Mesothelial cell of epicardium (in vitro differentiated cells): ENCODE results near the gene FOXD2. TPM values are rescaled to one million over a fixed set of nuclear protein-coding genes. Genes with fewer than 3 reads are reported as not detected.
A peak's percentile ranks its signal among the peaks of the same experiment; 100 is the strongest.

ENCODE experiments used
- DNase-seq, 2 experiments: peaks; one replicate each; pipeline ENCODE4 v3.0.0; 2021; ENCODE audit warnings: low spot score in 2 of 2; ENCODE audit not compliant: unreplicated experiment in 2 of 2
- H3K27ac Mint-ChIP-seq: 2 replicates; pipeline ENCODE4 v1.8.0; 2021; ENCODE audit warnings: mixed read lengths
- H3K27me3 Mint-ChIP-seq: 2 replicates; pipeline ENCODE4 v1.8.0; 2021; ENCODE audit warnings: low read depth, mixed read lengths
- H3K36me3 Mint-ChIP-seq: 2 replicates; pipeline ENCODE4 v1.8.0; 2021; ENCODE audit warnings: mixed read lengths
- H3K4me1 Mint-ChIP-seq: 2 replicates; pipeline ENCODE4 v1.8.0; 2021; ENCODE audit warnings: mixed read lengths
- H3K4me3 Mint-ChIP-seq: 2 replicates; pipeline ENCODE4 v1.8.0; 2021; ENCODE audit warnings: mild to moderate bottlenecking, moderate library complexity, mixed read lengths
- H3K9me3 Mint-ChIP-seq: 2 replicates; pipeline ENCODE4 v1.8.0; 2021; ENCODE audit warnings: mixed read lengths
- CTCF ChIP-seq: fragments of 200-600 bp; sonication (generic); IDR thresholded peaks from one replicate; pipeline ENCODE4 v1.5.0; 2021; ENCODE audit warnings: antibody characterized with exemption; ENCODE audit not compliant: unreplicated experiment
- total RNA-seq: library from RNA; stranded (reverse); gene quantifications from 3 replicates; pipeline ENCODE4 v1.2.1, GENCODE V29; 2021

The FOXD2 gene
- total RNA-seq, 1 donor from 2014 or later = 0.98 TPM

GRCh38 chr1:47424336-47424982 is 13.4 kb upstream of the FOXD2 start:
- Mint-ChIP-seq H3K9me3 (no peaks in the 10 kb centered on the region), H3K4me3 (no peak overlapping the region), H3K27me3 (peaks cover 94% of the 10 kb centered on the region), H3K4me1 (peaks cover 3% of the 10 kb centered on the region), H3K27ac (no peak overlapping the region), H3K36me3 (no peaks in the 10 kb centered on the region)
- DNase-seq = no peak
- peak; percentile 76 for TF ChIP-seq CTCF

GRCh38 chr1:47431534-47431933 is 6.3 kb upstream of the FOXD2 start:
- Mint-ChIP-seq H3K27me3 (peaks cover 98% of the 10 kb centered on the region), H3K27ac (no peak overlapping the region), H3K4me1 (peaks cover 20% of the 10 kb centered on the region), H3K36me3 (no peaks in the 10 kb centered on the region), H3K4me3 (no peak overlapping the region), H3K9me3 (no peaks in the 10 kb centered on the region)
- DNase-seq = no peak
- TF ChIP-seq CTCF = no peak

- Mint-ChIP-seq H3K4me1 (peaks cover 22% of the 10 kb centered on the region), H3K4me3 (peak overlapping the region; percentile 29), H3K36me3 (no peaks in the 10 kb centered on the region), H3K9me3 (no peaks in the 10 kb centered on the region), H3K27me3 (peaks cover 95% of the 10 kb centered on the region), H3K27ac (no peak overlapping the region)
- TF ChIP-seq CTCF = peak; percentile 80
- DNase-seq = peak in 1 of 2 experiments; percentile 85
Measured at GRCh38 chr1:47432071-47433036, 5.5 kb upstream of the FOXD2 start.

GRCh38 chr1:47433037-47433421 is 4.8 kb upstream of the FOXD2 start:
- Mint-ChIP-seq H3K27ac (no peak overlapping the region), H3K36me3 (no peaks in the 10 kb centered on the region), H3K4me3 (peak overlapping the region; percentile 29), H3K4me1 (peaks cover 22% of the 10 kb centered on the region), H3K9me3 (no peaks in the 10 kb centered on the region), H3K27me3 (peaks cover 90% of the 10 kb centered on the region)
- TF ChIP-seq CTCF = no peak
- no peak for DNase-seq

- no peak for TF ChIP-seq CTCF
- Mint-ChIP-seq H3K4me1 (peaks cover 22% of the 10 kb centered on the region), H3K9me3 (no peaks in the 10 kb centered on the region), H3K27me3 (peaks cover 87% of the 10 kb centered on the region), H3K27ac (no peak overlapping the region), H3K4me3 (peak overlapping the region; percentile 58), H3K36me3 (no peaks in the 10 kb centered on the region)
- no peak for DNase-seq
Measured at GRCh38 chr1:47433477-47434050, 4.3 kb upstream of the FOXD2 start.
